Umbilical cord (tissue), 2 donors: ENCODE measurements around the gene SUPT20H. TPM values are rescaled to one million over a fixed set of nuclear protein-coding genes. Genes with fewer than 3 reads are reported as not detected.
"Not testable (repeated sequence)": the region's sequence is repeated elsewhere in the genome, so short reads cannot be mapped to it uniquely, and the experiment has no call there.

Source experiments
- DNase-seq: peaks from one replicate; pipeline ENCODE4 v3.0.0-alpha.2; 2015; ENCODE audit warnings: low spot score
- total RNA-seq: library from RNA; depleted of rRNA; stranded (reverse); fragments of >200 nt; gene quantifications from one replicate; pipeline ENCODE4 v1.2.3, GENCODE V29; 2014; ENCODE audit warnings: low replicate concordance; ENCODE audit not compliant: insufficient read depth

Gene SUPT20H
- total RNA-seq, 1 donor from 2014 or later = 77.0 TPM

DNA sequence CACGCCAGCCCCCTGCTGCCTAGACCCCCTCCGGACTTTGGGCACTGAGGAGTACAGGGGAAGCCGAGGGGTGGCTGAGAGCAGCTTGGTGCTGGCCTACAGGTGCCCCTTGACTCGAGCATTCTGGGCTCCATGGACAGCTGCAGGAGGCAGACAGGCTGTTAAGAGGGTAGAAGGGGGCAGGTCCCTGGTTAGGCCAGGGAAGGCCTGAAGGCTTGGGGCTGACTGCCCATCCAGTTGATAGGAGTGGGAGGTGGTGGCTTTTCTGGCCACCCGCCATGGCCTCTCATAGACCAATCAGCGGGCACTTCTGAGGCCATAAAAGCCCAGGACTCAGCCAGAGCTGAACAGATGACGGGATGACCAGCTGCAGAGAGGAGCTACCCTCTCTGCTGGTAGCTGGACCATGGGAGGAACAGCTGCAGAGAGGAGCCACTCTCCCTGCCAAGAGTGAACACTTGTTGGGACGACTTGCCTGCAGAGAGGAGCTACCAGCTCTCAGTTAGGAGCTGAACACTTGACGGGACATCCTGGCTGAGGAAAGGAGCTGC lies 10.7 kb upstream of the SUPT20H start:
- no peak for DNase-seq

DNA sequence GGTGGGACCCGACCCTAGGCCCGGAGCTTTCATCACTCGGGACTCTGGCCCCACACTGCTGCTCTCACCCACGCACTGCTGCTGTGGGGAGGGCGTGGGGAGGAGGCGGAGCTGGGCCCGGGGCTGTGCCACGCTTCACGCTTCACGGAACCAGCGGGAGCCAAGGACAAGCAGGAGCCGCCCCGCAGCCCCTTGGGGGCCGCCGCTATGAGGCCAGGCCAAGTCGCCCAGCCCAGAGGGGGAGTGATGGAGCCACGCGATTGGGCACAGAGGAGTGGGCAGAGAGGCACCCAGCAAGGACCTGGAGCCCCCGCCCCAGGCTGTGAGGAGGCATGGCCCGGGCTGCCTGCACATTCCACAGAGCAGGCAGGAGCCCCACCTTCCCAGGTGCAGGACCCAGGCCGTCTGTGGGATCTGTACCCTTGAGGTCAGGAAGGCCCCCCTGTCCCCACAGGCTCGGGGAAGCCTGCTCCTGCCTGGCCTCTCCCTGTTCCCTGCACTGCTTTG lies 10.2 kb upstream of the SUPT20H start:
- no peak for DNase-seq

DNA sequence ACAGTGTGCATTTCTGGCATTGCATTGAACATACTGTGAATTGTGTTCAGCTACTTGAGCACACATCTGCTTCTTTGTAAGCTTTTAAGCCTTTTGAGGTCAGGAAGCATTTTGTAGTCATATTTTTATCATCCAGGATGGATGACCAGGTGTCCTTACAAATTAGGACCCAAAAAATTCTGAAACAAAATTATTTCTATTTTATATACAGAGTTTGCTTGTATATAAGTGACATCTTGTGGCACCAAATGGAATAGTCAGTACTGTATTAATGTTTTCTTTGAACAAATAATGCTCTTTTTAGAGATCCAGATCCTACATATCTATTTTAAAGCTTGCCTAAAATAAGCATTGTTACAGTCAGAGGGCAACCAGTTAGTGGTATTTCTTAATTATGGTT lies 9.5 kb upstream of the SUPT20H start:
- DNase-seq = no peak

DNA sequence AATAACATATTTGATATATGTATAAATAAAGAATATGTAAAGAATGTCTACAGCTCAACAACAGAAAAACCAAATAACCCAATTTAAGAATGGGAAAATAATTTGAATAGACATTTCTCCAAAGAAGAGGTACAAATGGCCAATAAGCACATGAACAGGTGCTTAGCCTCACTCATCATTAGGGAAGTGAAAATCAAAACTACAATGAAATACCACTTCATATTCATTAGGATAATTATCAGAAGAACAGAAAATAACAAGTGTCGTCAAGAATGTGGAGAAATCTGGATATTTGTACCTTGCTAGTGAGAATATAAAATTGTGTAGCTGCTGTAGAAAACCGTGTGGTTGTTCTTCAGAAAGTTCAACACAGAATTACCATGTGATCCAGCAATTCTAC lies 8.4 kb upstream of the SUPT20H start:
- DNase-seq = no peak

DNA sequence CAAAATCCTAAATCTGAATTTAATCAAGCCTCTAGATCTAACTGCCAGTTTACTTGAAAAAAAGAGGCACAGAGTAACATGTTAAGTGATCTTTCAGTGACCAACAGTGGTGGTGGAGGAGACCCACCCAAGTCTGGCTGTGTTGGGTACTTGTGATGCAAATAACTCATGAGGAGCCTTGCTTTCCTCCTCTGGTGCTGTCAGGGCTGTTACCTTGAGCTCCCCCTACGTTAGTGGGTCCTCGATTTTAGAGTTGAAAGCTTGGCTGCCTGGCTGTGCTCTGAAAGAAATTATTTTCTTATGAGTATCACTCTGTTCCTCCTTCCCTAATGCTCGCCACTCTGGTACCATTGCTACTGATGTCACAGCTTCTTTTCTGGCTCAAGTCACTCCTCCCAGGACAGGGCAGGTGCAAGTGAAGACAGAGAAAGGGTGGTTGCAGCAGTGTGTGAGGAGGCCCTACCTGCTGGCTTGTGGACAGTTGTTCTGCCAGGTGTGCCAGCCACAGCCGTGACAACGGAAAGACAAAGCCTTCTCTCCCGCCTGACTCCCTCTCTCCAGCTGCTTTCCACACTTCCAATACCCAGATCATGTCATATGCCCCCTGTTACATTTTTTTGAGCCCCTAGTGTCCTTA lies 6.5 kb upstream of the SUPT20H start:
- no peak for DNase-seq

DNA sequence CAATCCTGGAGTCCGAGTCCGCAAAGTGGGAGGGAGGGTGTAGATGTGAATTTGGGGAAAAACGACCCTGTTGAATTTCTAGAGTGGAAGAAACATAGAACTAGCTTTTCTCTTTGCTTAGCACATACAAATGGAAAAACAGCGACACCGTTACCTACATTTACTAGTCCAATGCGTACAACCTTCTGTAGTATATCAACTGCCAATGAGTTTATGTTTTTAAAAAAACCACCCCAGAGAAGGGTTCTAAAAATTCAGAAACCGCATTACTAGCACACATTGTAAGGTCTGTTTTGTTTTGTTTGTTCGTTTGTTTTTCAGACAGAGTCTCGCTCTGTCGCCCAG lies 332 bp upstream of the SUPT20H start:
- DNase-seq = no peak

DNA sequence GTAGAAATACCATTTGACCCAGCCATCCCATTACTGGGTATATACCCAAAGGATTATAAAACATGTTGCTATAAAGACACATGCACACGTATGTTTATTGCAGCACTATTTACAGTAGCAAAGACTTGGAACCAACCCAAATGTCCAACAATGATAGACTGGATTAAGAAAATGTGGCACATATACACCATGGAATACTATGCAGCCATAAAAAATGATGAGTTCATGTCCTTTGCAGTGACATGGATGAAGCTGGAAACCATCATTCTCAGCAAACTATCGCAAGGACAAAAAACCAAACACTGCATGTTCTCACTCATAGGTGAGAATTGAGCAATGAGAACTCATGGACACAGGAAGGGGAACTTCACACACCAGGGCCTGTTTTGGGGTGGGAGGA lies 3.3 kb downstream of the SUPT20H start:
- not testable (repeated sequence) for DNase-seq

DNA sequence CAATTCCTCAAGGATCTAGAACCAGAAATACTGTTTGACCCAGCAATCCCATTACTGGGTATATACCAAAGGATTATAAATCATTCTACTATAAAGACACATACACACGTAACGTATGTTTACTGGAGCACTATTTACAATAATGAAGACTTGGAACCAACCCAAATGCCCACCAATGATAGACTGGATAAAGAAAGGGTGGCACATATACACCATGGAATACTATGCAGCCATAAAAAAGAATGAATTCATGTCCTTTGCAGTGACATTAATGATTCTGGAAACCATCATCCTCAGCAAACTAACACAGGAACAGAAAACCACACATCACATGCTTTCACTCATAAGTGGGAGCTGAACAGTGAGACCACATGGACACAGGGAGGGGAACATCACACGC lies 6.4 kb downstream of the SUPT20H start:
- DNase-seq = not testable (repeated sequence)

DNA sequence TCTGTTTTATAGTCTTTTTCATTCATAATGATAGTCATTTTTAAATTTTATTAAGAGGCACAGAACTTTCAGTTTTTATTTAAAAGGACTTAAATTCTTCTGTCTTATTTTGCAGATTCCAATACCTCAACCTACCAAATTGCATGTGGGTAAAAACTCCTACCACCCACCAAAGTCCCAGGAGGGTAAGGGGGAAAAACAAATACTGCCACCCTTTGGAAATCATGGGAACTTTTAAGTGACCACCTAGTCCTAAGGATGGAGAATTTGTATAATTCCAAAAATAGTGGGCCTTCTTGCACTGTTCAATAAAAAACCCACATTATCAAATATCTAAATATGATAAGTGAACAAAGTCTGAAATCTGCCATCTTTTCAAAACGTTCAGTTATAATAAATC lies 9.7 kb downstream of the SUPT20H start:
- no peak for DNase-seq

DNA sequence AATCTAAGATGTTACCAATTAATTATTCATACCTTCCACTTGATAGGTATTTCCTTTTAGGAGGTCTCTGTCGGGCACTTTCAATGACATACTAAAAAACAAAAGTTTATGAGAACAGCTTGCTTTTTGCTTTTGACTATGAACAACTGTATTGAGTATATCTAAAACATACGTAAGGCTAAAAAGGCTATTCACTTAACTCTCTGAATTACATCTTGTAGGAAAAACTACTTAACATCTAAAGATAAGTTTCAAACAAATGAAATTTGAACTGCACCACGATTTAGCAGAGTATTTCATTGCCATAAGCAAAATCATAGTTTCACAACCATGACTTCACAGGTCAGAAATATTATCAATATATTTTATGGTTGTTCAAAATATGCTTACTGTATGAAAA lies 11.6 kb downstream of the SUPT20H start:
- no peak for DNase-seq

DNA sequence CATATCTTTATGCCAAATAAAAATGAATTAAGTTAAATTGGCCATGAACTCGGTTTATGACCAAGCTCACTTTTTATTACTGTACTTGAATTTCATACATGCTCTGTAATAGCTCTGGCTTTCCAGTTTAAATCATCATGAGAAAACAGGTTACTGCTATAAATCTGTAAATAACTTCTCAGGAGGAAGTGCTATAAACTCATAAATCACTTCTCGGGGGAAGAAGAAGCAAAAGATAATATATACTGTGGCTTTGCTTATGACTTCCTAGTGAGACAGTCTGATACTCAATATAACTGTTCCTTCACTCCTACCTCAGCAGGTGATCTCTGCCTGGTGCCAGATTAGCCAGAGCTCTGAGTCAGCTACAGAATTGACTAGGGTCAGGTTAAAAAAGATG lies 12.5 kb downstream of the SUPT20H start:
- DNase-seq = no peak

DNA sequence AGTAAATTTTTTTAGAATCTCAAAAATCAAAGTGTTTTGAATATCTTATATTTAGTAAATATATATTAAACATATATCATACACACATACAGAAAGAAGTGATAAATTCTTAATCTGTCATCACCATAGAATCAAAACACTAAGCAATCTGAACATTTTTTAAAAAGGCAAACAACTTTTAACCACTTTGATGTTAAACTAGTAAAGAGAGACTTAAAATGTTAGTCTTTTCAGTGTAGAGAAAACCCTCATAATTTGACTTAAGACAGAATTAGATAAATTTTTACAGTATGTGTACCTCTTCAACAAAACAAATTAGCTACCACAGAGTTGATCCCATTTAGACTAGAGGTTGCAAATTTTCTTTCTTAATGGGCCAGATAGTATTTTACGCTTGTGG lies 13.4 kb downstream of the SUPT20H start:
- DNase-seq = no peak

DNA sequence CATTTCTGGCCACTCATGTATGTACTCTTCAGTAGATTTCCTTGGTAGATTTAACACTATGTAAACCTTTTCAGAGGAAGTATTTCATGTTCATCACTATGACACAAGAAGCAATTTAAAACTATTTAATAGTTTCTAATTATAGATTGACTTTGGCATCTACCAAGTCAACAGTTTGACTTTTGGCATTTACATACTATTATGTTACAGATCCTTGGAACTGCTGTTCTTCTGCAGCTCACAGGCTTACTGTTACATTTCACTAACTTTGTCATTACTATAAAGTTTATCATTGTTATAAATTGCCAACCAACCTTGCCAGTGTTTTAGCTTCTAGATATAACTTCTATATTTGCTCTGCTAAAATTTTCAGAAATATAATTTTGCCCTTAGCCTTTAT lies 18.7 kb downstream of the SUPT20H start:
- no peak for DNase-seq

DNA sequence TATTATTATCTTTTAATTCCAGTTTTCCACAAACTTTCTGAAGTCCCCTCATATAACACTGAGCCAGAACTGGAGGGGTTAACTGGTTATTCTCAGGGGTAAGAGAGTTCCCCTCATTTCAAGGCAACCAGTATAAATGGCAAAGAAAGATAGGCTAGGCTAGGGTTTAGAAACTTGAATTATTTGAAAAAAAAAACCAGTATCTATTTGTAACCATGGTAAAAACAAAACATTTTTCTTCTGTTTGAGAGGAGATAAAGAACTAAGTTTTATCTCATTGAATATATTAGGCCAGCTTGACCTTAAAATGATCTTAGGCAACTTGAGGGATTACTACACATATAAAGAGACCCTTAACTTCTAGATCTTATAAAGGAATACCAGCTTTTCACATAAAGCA lies 19.6 kb downstream of the SUPT20H start:
- DNase-seq = no peak

DNA sequence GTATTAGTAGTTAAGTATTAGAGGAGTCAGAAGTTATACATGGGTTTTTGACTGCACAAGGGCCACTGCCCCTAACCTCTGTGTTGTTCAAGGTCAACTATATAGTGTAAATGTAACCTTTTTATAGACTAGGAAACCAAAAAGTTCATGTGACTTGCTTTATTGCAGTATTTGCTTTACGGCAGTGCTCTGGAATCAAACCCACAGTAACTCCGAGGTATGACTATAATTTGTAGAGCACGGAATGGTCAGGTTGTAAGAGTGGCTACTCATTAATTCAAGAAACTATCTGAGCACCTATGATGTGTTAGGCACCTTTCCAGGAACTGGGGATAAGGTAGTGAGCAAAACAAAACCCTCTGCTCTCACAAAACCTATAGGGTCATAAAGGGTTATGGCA lies 22.2 kb downstream of the SUPT20H start:
- DNase-seq = no peak

DNA sequence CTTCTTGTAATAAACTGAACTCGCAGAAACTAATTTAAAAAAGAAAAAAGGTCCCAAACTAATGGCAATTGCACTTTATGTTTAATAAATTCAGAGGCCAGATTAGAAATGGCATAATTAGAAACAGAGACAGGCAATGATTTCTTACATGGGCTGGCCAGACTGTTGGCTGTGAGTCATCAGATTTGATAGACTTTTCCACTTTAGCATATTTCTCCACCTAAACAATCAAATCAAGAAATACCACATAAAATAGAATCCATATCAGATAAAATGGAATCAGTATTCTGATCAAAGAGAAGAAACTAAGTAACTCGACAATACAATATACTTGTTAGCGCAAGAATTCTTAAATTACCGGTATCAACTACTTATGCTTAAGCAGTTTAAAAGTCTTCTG lies 29.9 kb downstream of the SUPT20H start:
- no peak for DNase-seq

DNA sequence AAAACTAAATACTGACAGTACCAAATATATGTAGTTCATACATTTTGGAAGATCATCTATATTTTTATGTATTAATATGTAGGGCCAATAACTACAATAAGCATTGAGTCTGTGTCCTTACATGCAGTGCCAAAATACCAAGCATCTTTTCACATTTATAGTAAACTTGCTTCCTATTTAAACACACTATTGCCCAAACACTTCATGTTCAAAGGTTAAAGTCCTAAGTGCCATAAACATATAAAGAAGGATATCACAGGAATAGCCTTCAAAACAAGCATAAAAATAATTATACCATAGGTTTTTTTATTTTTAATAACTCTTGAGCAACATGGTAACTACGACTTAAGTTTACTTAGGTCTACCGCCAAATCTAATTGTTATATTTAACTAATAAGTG lies 31.8 kb downstream of the SUPT20H start:
- no peak for DNase-seq

DNA sequence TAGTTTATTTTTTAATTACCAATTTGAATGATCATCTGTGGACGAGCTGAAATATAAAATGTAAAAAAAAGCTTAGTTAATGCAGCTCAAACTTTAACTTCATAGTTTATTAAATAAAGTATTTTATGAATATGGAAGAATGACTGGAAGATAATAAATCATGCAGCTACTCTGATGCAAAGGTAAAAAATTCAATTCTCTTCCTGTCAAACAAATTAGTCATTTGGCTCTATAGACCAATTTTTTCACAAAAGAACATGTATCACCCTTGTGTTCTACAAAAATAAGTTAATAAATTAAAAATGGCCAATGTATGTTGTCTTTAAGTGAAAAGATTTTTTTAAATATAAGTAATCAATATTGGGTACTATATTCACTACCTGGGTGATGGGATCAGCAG lies 32.7 kb downstream of the SUPT20H start:
- DNase-seq = no peak

DNA sequence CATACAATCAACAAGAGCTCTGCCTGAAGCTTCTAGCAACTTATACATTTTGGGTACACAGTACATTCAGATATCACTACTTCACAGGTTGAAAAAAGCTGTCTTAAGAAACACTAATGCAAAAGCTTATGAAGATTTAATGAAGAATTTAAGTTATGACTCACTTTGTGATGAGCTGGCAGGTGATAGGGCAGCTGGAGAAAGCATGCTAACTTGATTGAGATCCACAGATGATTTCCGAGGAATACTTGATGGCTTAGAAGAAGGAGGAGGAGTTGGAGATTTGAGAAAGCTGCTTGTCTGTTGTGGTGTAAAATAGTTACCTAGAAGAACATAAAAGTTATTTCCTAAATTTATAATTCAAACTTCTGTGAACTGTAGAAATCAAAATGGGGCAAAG lies 35.6 kb downstream of the SUPT20H start:
- peak; percentile 43 for DNase-seq

DNA sequence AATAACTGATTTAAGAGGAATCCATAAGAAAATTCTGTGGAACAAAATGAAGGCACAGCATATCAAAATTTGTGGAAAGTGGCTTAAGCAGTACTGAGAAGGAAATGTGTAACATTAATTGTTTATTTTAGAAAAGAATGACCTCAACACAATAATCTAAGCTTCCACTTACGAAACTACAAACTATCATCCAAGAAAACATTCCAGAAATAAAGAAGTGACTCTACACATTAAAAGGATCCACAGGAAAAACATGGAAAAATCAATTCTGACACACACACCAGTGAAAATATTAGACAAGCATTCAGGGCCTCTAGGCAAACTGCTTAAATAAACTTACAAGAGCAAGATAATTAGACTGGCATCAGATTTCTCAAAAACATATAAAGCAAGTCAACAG lies 44.9 kb downstream of the SUPT20H start:
- DNase-seq = no peak

DNA sequence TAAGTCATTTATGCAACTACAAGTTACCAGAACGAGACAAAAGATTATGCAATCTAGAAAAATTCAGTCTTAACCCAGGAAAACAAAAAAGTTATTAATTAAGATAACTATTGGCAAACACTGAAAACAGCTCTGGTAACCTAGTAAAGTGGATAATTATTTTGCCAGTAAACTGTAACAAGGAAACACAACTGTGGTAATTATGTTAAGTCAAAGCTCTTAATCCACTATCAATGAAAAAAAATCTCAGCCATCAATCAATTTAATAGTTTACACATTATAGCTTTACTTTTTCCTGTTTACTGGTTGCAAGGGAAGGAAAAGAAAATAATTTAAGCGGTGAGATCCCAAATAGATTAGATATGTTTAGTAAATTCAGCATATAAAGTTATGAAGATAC lies 47.7 kb downstream of the SUPT20H start:
- DNase-seq = no peak

DNA sequence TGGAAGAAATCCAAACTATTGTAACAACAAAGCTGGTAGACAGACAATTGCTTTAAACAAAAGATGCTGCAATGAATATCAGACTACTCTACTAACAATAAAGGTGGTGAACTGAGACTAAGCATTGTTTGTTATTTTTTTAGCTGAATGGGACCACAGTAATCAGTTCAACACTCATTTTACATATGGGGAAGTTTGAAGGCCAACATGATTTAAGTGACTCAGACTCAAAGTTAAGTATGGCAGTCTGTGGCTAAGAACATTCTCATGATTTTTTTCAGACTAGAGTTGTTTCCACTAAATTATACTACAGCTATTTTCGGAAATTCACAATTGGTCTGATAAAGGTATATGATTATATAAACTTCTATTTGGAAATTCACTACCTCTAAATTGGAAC lies 48.5 kb downstream of the SUPT20H start:
- no peak for DNase-seq

DNA sequence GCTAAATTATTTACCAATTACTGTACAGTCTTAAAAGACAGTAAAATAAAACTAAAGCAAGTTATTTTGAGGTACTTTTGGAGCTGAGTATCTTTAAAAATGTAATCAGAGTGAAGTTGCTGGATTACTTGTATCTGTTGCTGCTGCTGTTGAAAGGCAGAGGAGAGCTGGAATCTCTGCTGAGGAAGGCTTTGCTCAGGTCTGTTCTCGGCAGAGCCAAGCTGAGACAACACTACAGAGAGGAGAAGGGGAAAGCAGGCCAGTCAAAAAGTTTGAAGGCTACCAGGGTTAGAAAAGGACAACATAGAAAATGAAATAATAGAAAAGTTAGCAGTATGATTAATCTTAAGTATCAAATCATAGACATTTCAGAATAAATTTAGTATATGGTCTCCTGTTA lies 49.1 kb downstream of the SUPT20H start:
- DNase-seq = no peak

DNA sequence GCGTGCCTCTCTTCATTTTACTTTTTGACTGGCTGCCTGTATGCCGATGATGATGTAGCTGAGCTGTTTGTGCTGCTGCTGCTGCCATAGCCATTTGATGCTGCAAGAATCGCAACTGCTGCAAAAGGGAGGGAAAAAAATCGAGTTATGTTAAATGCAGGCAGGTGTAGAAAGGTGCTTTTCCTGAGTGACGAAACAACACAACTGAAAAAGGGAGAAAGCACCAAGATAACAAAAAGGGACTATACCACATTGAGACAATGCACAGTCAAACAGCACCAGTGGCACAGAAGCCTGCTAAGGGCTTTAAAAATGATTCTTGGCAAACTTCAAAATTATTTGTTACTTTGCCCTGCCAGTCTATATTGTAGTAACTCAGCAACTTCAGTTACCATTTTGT lies 49.8 kb downstream of the SUPT20H start:
- DNase-seq = no peak
